IMR-90 (cell line): ENCODE results near the gene SCAMP2. TPM values are rescaled to one million over a fixed set of nuclear protein-coding genes. Genes with fewer than 3 reads are reported as not detected.

Experiments
- ATAC-seq: fragments of 200-7000 bp; cut with Tn5 transposase; 2 replicates; pipeline ENCODE4 v1.9.1; 2020; ENCODE audit warnings: low read depth, mild to moderate bottlenecking, moderate library complexity
- BruUV-seq: library from RNA; stranded (reverse); fragments of 400-500 nt; replicated peaks from 2 replicates; lab custom pipeline; 2021; lab: Mats Ljungman, UMichigan
- CTCF ChIA-PET: fragments of 300-600 bp; formaldehyde crosslinking; extraction: SDS; loops from one replicate; lab custom pipeline; 2021; ENCODE audit warnings: antibody characterized with exemption; lab: Yijun Ruan, JAX
- POLR2A ChIA-PET: fragments of 300-600 bp; sonication (Branson Sonifier 250); formaldehyde crosslinking; loops from one replicate; lab custom pipeline; 2022; ENCODE audit warnings: antibody characterized with exemption; ENCODE audit not compliant: unreplicated experiment; lab: Charles Lee
- DNase-seq: peaks from one replicate; pipeline ENCODE4 v3.0.0; 2013
- H2AFZ ChIP-seq: replicated peaks from 2 replicates; pipeline ENCODE3; 2013; ENCODE audit warnings: low read length, mild to moderate bottlenecking; ENCODE audit not compliant: poor library complexity
- H2AK5ac ChIP-seq: 2 replicates; pipeline ENCODE4 v1.6.1; 2013; ENCODE audit warnings: low read depth, low read length, inconsistent platforms
- H2AK9ac ChIP-seq: replicated peaks from 2 replicates; pipeline ENCODE3; 2013; ENCODE audit warnings: mild to moderate bottlenecking, low read depth, low read length, moderate library complexity; ENCODE audit not compliant: poor library complexity
- H2BK120ac ChIP-seq: 2 replicates; pipeline ENCODE4 v1.6.1; 2013; ENCODE audit warnings: low read depth, low read length, inconsistent platforms
- H2BK15ac ChIP-seq: 3 replicates; pipeline ENCODE4 v1.6.1; 2013; ENCODE audit warnings: low read depth, low read length, inconsistent platforms
- H2BK20ac ChIP-seq: 2 replicates; pipeline ENCODE4 v1.6.1; 2013; ENCODE audit warnings: low read depth, mild to moderate bottlenecking, inconsistent platforms, low read length, moderate library complexity
- H2BK5ac ChIP-seq: 2 replicates; pipeline ENCODE4 v1.6.1; 2013; ENCODE audit warnings: mild to moderate bottlenecking, low read depth, low read length, inconsistent platforms; ENCODE audit not compliant: poor library complexity, severe bottlenecking
- H3K14ac ChIP-seq: replicated peaks from 2 replicates; pipeline ENCODE4 v1.6.1; 2013; ENCODE audit warnings: low read depth, low read length, inconsistent platforms
- H3K18ac ChIP-seq: 2 replicates; pipeline ENCODE4 v1.6.1; 2013; ENCODE audit warnings: low read depth, low read length, control low read depth
- H3K23ac ChIP-seq: 2 replicates; pipeline ENCODE4 v1.6.1; 2013; ENCODE audit warnings: low read depth, low read length, inconsistent platforms
- H3K27ac ChIP-seq: 2 replicates; pipeline ENCODE4 v1.5.1; 2013; ENCODE audit warnings: mild to moderate bottlenecking, control low read depth, low read length; ENCODE audit not compliant: insufficient read depth
- H3K27me3 ChIP-seq: 2 replicates; pipeline ENCODE4 v1.6.1; 2013; ENCODE audit warnings: low read length; ENCODE audit not compliant: control insufficient read depth, insufficient read depth
- H3K36me3 ChIP-seq: 2 replicates; pipeline ENCODE4 v1.6.1; 2013; ENCODE audit warnings: low read length, mixed read lengths; ENCODE audit not compliant: control insufficient read depth, insufficient read depth
- H3K4ac ChIP-seq: 2 replicates; pipeline ENCODE4 v1.6.1; 2013; ENCODE audit warnings: low read depth, low read length, inconsistent platforms
- H3K4me1 ChIP-seq: 2 replicates; pipeline ENCODE4 v1.6.1; 2013; ENCODE audit warnings: low read length, mixed read lengths; ENCODE audit not compliant: control insufficient read depth, insufficient read depth
- H3K4me2 ChIP-seq: 2 replicates; pipeline ENCODE4 v1.6.1; 2013; ENCODE audit warnings: low read depth, mild to moderate bottlenecking, control low read depth, low read length, moderate library complexity
- H3K4me3 ChIP-seq: 2 replicates; pipeline ENCODE4 v1.5.1; 2013; ENCODE audit warnings: low read depth, mild to moderate bottlenecking, control low read depth, low read length, moderate library complexity; ENCODE audit not compliant: insufficient read depth
- H3K56ac ChIP-seq: 2 replicates; pipeline ENCODE4 v1.6.1; 2013; ENCODE audit warnings: low read length, inconsistent platforms; ENCODE audit not compliant: insufficient read depth; ENCODE audit errors: extremely low read depth
- H3K79me1 ChIP-seq, 2 experiments: 2 replicates each; pipeline ENCODE4 v1.6.1; 2013; ENCODE audit warnings: low read length in 2 of 2, inconsistent platforms in 1 of 2, low read depth in 1 of 2
- H3K9ac ChIP-seq: 2 replicates; pipeline ENCODE4 v1.6.1; 2013; ENCODE audit warnings: low read depth, low read length, control low read depth
- H3K9me1 ChIP-seq: 2 replicates; pipeline ENCODE4 v1.6.1; 2013; ENCODE audit warnings: low read length, inconsistent platforms; ENCODE audit not compliant: insufficient read depth
- H3K9me3 ChIP-seq: 2 replicates; pipeline ENCODE4 v1.6.1; 2013; ENCODE audit warnings: low read length; ENCODE audit not compliant: control insufficient read depth, insufficient read depth
- H4K20me1 ChIP-seq: 2 replicates; pipeline ENCODE4 v1.6.1; 2013; ENCODE audit warnings: low read length, inconsistent platforms; ENCODE audit not compliant: insufficient read depth
- H4K5ac ChIP-seq: 2 replicates; pipeline ENCODE4 v1.6.1; 2013; ENCODE audit warnings: mild to moderate bottlenecking, low read depth, low read length, control low read depth
- H4K8ac ChIP-seq, 2 experiments: 2 replicates each; pipeline ENCODE4 v1.6.1; 2013; ENCODE audit warnings: low read depth in 2 of 2, low read length in 2 of 2, control low read depth in 1 of 2, inconsistent platforms in 1 of 2
- H4K91ac ChIP-seq: 2 replicates; pipeline ENCODE4 v1.6.1; 2013; ENCODE audit warnings: low read depth, low read length, inconsistent platforms; ENCODE audit not compliant: insufficient read depth
- CEBPB ChIP-seq: IDR thresholded peaks from 2 replicates; pipeline ENCODE4 v1.6.1; 2012; ENCODE audit warnings: low read depth, low read length, improper control_type of control experiment
- CTCF ChIP-seq: conservative IDR thresholded peaks from 2 replicates; pipeline ENCODE4 v1.5.1; 2012; ENCODE audit warnings: mild to moderate bottlenecking, low read depth, low read length, improper control_type of control experiment
- FOS ChIP-seq: fragments of 150-350 bp; IDR thresholded peaks from 2 replicates; pipeline ENCODE4 v1.6.1; 2016; ENCODE audit warnings: low read depth, low read length
- MAFK ChIP-seq: IDR thresholded peaks from 2 replicates; pipeline ENCODE4 v1.6.1; 2012; ENCODE audit warnings: low read depth, low read length, improper control_type of control experiment
- MAZ ChIP-seq: IDR thresholded peaks from 2 replicates; pipeline ENCODE4 v1.6.1; 2012; ENCODE audit warnings: low read depth, mild to moderate bottlenecking, low read length, improper control_type of control experiment, moderate library complexity, borderline replicate concordance
- NFE2L2 ChIP-seq: fragments of 150-350 bp; IDR thresholded peaks from 2 replicates; pipeline ENCODE4 v1.6.1; 2016; ENCODE audit warnings: low read depth, mild to moderate bottlenecking, low read length
- WGBS, 2 experiments: methylation state at CpG; one replicate each; pipeline versions ENCODE4 v1.1.5 to v1.1.7; 2013; ENCODE audit warnings: missing lambda C conversion rate in 2 of 2; ENCODE audit not compliant: insufficient read length in 1 of 2; ENCODE audit errors: extremely low coverage in 2 of 2; 5-methylcytosine and 5-hydroxymethylcytosine counted together
- dilution Hi-C: fragments of 300-500 bp; cut with HindIII; formaldehyde crosslinking; loops from one replicate; pipeline ENCODE4 v1.14.3; 2018; ENCODE audit warnings: low sequenced_read_pairs; ENCODE audit not compliant: unreplicated experiment
- in situ Hi-C: fragments of 300-500 bp; cut with MboI; formaldehyde crosslinking; loops from 3 replicates; pipeline ENCODE4 v1.14.3; 2019; ENCODE audit warnings: low sequenced_read_pairs, inconsistent platforms, mixed read lengths
- intact Hi-C: fragments of 100-400 bp; cut with micrococcal nuclease; formaldehyde crosslinking; loops from 2 replicates; pipeline ENCODE4 v1.10.0; 2022
- polyA plus RNA-seq, 3 experiments: library from polyadenylated mRNA; depleted of rRNA; stranded (reverse); fragments of >200 nt; gene quantifications; 2 replicates each; pipeline ENCODE4 v1.2.3, GENCODE V29; 2012; ENCODE audit warnings: low replicate concordance in 1 of 3
- total RNA-seq: library from RNA; depleted of rRNA; stranded (reverse); fragments of >200 nt; gene quantifications from 2 replicates; pipeline ENCODE4 v1.2.3, GENCODE V29; 2012

SCAMP2 gene
- total and polyA plus RNA-seq, 2 of the 4 experiments (the other 2 are of a cell fraction), result 25.8 to 111 TPM

- TF ChIP-seq CTCF, result no peak
Measured at GRCh38 chr15:74830868-74831267, 42.3 kb downstream of the SCAMP2 start (continued).

GRCh38 chr15:74829991-74830390 lies 43.2 kb downstream of the SCAMP2 start:
- ChIA-PET CTCF (no interaction called here), POLR2A (interaction anchor here (0.5 kb wide), 1 partner anchor 51 kb away, joined by 3 read pairs; no protein-coding TSS in a partner anchor)
- no peak overlapping the region for H4K5ac ChIP-seq
- TF ChIP-seq CEBPB (no peak), MAZ (no peak), NFE2L2 (no peak), CTCF (no peak), FOS (no peak), MAFK (no peak)
- H3K4ac ChIP-seq, result no peak overlapping the region
- no peaks in the 10 kb centered on the region; the same call in 1 of the 2 replicates for H4K20me1 ChIP-seq
- no peak overlapping the region for H3K14ac ChIP-seq
- in situ Hi-C loops (no loop called here), dilution Hi-C loops (no loop called here), intact Hi-C loops (no loop called here)
- 67% methylated on average over 4 of the region's 6 CpGs; no CpG with 5 or more reads in 1 of the 2 experiments for WGBS, 2 experiments
- no TSS peak for BruUV-seq
- no peak overlapping the region for H4K8ac ChIP-seq
- no peak overlapping the region for H3K4me2 ChIP-seq
- no peak overlapping the region for H3K4me3 ChIP-seq
- H2AK9ac ChIP-seq, result peak overlapping the region; percentile 16
- ATAC-seq (no peak), DNase-seq (no peak)
- H3K79me1 ChIP-seq, result no peaks in the 10 kb centered on the region
- no peak overlapping the region for H2BK120ac ChIP-seq
- H2BK15ac ChIP-seq, result no peak overlapping the region
- no peak overlapping the region for H2BK5ac ChIP-seq
- no peak overlapping the region for H3K18ac ChIP-seq
- H2AFZ ChIP-seq, result peak overlapping the region; percentile 61
- no peak overlapping the region for H2AK5ac ChIP-seq
- H2BK20ac ChIP-seq, result no peak overlapping the region
- peaks cover 36% of the 10 kb centered on the region for H3K27me3 ChIP-seq
- no peak overlapping the region for H3K9ac ChIP-seq
- H4K91ac ChIP-seq, result no peak overlapping the region
- H3K36me3 ChIP-seq, result no peaks in the 10 kb centered on the region
- no peaks in the 10 kb centered on the region for H3K9me3 ChIP-seq
- no peaks in the 10 kb centered on the region for H3K9me1 ChIP-seq
- no peak overlapping the region for H3K23ac ChIP-seq
- no peak overlapping the region for H3K27ac ChIP-seq
- no peaks in the 10 kb centered on the region for H3K4me1 ChIP-seq
- H3K56ac ChIP-seq, result no peak overlapping the region
